Uterus (tissue), 2 donors: Measurements from ENCODE around the gene TM9SF3.

Source experiments
- POLR2A ChIP-seq, 2 donors: fragments of 450-650 bp; IDR thresholded peaks; one replicate each; pipeline ENCODE4 v1.6.1; 2016; ENCODE audit warnings: antibody characterized with exemption in 2 of 2, mild to moderate bottlenecking in 1 of 2, moderate library complexity in 1 of 2
- TF ChIP-seq, protein P1 (sequence below), 4 experiments: fragments of 200-600 bp in 2 of 4; fragments of 450-650 bp in 2 of 4; sonication (generic) in 2 of 4; IDR thresholded peaks; one replicate each; pipeline ENCODE4 v1.5.1; 2016 to 2019; ENCODE audit warnings: antibody characterized with exemption in 4 of 4, mild to moderate bottlenecking in 2 of 4, moderate library complexity in 1 of 4

GRCh38 chr10:96606216-96606615 lies 19.4 kb upstream of the TM9SF3 start:
- TF ChIP-seq, protein P1, sequence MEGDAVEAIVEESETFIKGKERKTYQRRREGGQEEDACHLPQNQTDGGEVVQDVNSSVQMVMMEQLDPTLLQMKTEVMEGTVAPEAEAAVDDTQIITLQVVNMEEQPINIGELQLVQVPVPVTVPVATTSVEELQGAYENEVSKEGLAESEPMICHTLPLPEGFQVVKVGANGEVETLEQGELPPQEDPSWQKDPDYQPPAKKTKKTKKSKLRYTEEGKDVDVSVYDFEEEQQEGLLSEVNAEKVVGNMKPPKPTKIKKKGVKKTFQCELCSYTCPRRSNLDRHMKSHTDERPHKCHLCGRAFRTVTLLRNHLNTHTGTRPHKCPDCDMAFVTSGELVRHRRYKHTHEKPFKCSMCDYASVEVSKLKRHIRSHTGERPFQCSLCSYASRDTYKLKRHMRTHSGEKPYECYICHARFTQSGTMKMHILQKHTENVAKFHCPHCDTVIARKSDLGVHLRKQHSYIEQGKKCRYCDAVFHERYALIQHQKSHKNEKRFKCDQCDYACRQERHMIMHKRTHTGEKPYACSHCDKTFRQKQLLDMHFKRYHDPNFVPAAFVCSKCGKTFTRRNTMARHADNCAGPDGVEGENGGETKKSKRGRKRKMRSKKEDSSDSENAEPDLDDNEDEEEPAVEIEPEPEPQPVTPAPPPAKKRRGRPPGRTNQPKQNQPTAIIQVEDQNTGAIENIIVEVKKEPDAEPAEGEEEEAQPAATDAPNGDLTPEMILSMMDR (IDR thresholded peaks at IDR 0.05), result no peak
- TF ChIP-seq POLR2A (IDR thresholded peaks at IDR 0.05), result no peak
